WTC11 (cell line): ENCODE measurements around the gene CNTN5. TPM values are rescaled to one million over a fixed set of nuclear protein-coding genes. Genes with fewer than 3 reads are reported as not detected.

Experiments
- ATAC-seq: fragments of 200-7000 bp; cut with Tn5 transposase; 2 replicates; pipeline ENCODE4 v1.10.0; 2021; ENCODE audit warnings: mild to moderate bottlenecking, moderate library complexity
- CTCF ChIA-PET: fragments of 300-600 bp; sonication (Branson Sonifier 250); formaldehyde crosslinking; loops from one replicate; lab custom pipeline; 2021; ENCODE audit warnings: antibody characterized with exemption; lab: Charles Lee
- POLR2A ChIA-PET: fragments of 350-600 bp; sonication (Branson Sonifier 250); formaldehyde crosslinking; loops from one replicate; lab custom pipeline; 2021; ENCODE audit warnings: antibody characterized with exemption; lab: Charles Lee
- DNase-seq: peaks from one replicate; pipeline ENCODE4 v3.0.0; 2021; ENCODE audit warnings: low spot score
- H3K27ac Mint-ChIP-seq: 2 replicates; pipeline ENCODE4 v1.8.0; 2021; ENCODE audit warnings: mixed read lengths
- H3K27me3 Mint-ChIP-seq: 2 replicates; pipeline ENCODE4 v1.8.0; 2021; ENCODE audit warnings: low read depth, mild to moderate bottlenecking, moderate library complexity, mixed read lengths
- H3K36me3 Mint-ChIP-seq: 2 replicates; pipeline ENCODE4 v1.8.0; 2021; ENCODE audit warnings: mixed read lengths
- H3K4me1 Mint-ChIP-seq: 2 replicates; pipeline ENCODE4 v1.8.0; 2022; ENCODE audit warnings: mixed read lengths
- H3K4me3 Mint-ChIP-seq: 2 replicates; pipeline ENCODE4 v1.8.0; 2021; ENCODE audit warnings: mild to moderate bottlenecking, moderate library complexity, mixed read lengths
- H3K9me3 Mint-ChIP-seq: 2 replicates; pipeline ENCODE4 v1.8.0; 2021; ENCODE audit warnings: mixed read lengths
- ATF1 ChIP-seq: sonication (generic); formaldehyde crosslinking; IDR thresholded peaks from 2 replicates; pipeline ENCODE4 v1.8.1; 2023; ENCODE audit warnings: mild to moderate bottlenecking, moderate library complexity, missing genetic modification reagents
- CBFB ChIP-seq: sonication (generic); formaldehyde crosslinking; IDR thresholded peaks from 2 replicates; pipeline ENCODE4 v1.8.1; 2022; ENCODE audit warnings: mild to moderate bottlenecking, low read depth, missing genetic modification reagents
- FOXP1 ChIP-seq: sonication (generic); formaldehyde crosslinking; IDR thresholded peaks from 2 replicates; pipeline ENCODE4 v1.8.0; 2022; ENCODE audit warnings: missing genetic modification reagents, mild to moderate bottlenecking, moderate library complexity, borderline replicate concordance
- GRHL2 ChIP-seq: fragments of 250-450 bp; sonication (Bioruptor Pico); IDR thresholded peaks from 2 replicates; pipeline ENCODE4 v1.8.0; 2022; ENCODE audit warnings: mild to moderate bottlenecking, moderate library complexity; ENCODE audit not compliant: insufficient replicate concordance, severe bottlenecking
- IRF2 ChIP-seq: sonication (generic); formaldehyde crosslinking; IDR thresholded peaks from 2 replicates; pipeline ENCODE4 v1.8.0; 2022; ENCODE audit warnings: low read depth, missing genetic modification reagents, borderline replicate concordance
- MXD4 ChIP-seq: fragments of 250-450 bp; sonication (Bioruptor Pico); IDR thresholded peaks from 2 replicates; pipeline ENCODE4 v1.8.0; 2021; ENCODE audit warnings: mild to moderate bottlenecking, moderate library complexity, borderline replicate concordance
- MYBL2 ChIP-seq: sonication (generic); formaldehyde crosslinking; IDR thresholded peaks from 2 replicates; pipeline ENCODE4 v1.8.1; 2023; ENCODE audit warnings: mild to moderate bottlenecking, moderate library complexity, missing genetic modification reagents
- NFATC4 ChIP-seq: fragments of 250-450 bp; sonication (Bioruptor Pico); IDR thresholded peaks from 2 replicates; pipeline ENCODE4 v1.9.0; 2021; ENCODE audit warnings: mild to moderate bottlenecking
- NR1H2 ChIP-seq: sonication (generic); formaldehyde crosslinking; IDR thresholded peaks from 2 replicates; pipeline ENCODE4 v1.9.0; 2021; ENCODE audit warnings: mild to moderate bottlenecking, moderate library complexity, missing genetic modification reagents
- PRRX2 ChIP-seq: fragments of 250-450 bp; sonication (Bioruptor Pico); IDR thresholded peaks from 2 replicates; pipeline ENCODE4 v1.8.0; 2021; ENCODE audit warnings: mild to moderate bottlenecking
- SMAD4 ChIP-seq: sonication (generic); formaldehyde crosslinking; IDR thresholded peaks from 2 replicates; pipeline ENCODE4 v1.8.0; 2022; ENCODE audit warnings: mild to moderate bottlenecking, missing genetic modification reagents
- SOX15 ChIP-seq: fragments of 250-450 bp; sonication (Bioruptor Pico); IDR thresholded peaks from 2 replicates; pipeline ENCODE4 v1.9.0; 2021; ENCODE audit warnings: mild to moderate bottlenecking
- SP1 ChIP-seq: sonication (generic); formaldehyde crosslinking; conservative IDR thresholded peaks from 2 replicates; pipeline ENCODE4 v1.8.1; 2022; ENCODE audit warnings: missing genetic modification reagents
- TEAD1 ChIP-seq: sonication (generic); formaldehyde crosslinking; IDR thresholded peaks from 2 replicates; pipeline ENCODE4 v1.8.0; 2022; ENCODE audit warnings: mild to moderate bottlenecking, missing genetic modification reagents
- TP53 ChIP-seq: sonication (generic); formaldehyde crosslinking; IDR thresholded peaks from 2 replicates; pipeline ENCODE4 v1.8.1; 2023; ENCODE audit warnings: mild to moderate bottlenecking, missing genetic modification reagents
- ZNF121 ChIP-seq: sonication (generic); formaldehyde crosslinking; IDR thresholded peaks from 2 replicates; pipeline ENCODE4 v1.8.0; 2023; ENCODE audit warnings: missing genetic modification reagents
- ZNF138 ChIP-seq: sonication (generic); formaldehyde crosslinking; conservative IDR thresholded peaks from 2 replicates; pipeline ENCODE4 v1.8.1; 2022; ENCODE audit warnings: mild to moderate bottlenecking, moderate library complexity, missing genetic modification reagents
- ZNF263 ChIP-seq: sonication (generic); formaldehyde crosslinking; IDR thresholded peaks from 2 replicates; pipeline ENCODE4 v1.8.1; 2022; ENCODE audit warnings: low read depth, mild to moderate bottlenecking, moderate library complexity, missing genetic modification reagents
- ZNF416 ChIP-seq: fragments of 250-450 bp; sonication (Bioruptor Pico); IDR thresholded peaks from 2 replicates; pipeline ENCODE4 v1.9.0; 2021; ENCODE audit warnings: mild to moderate bottlenecking, inconsistent platforms
- ZNF671 ChIP-seq: fragments of 250-450 bp; sonication (Bioruptor Pico); IDR thresholded peaks from 2 replicates; pipeline ENCODE4 v1.8.0; 2021; ENCODE audit warnings: mild to moderate bottlenecking
- total RNA-seq: library from RNA; stranded (reverse); gene quantifications from 3 replicates; pipeline ENCODE4 v1.2.3, GENCODE V29; 2021
- TF ChIP-seq, protein P1 (sequence below): sonication (generic); formaldehyde crosslinking; IDR thresholded peaks from 2 replicates; pipeline ENCODE4 v1.8.0; 2023; ENCODE audit warnings: mild to moderate bottlenecking, missing genetic modification reagents
- TF ChIP-seq, protein P2 (sequence below): sonication (generic); formaldehyde crosslinking; IDR thresholded peaks from 2 replicates; pipeline ENCODE4 v1.8.1; 2022; ENCODE audit warnings: low read depth, mild to moderate bottlenecking, moderate library complexity, missing genetic modification reagents, borderline replicate concordance
- TF ChIP-seq, protein P3 (sequence below): fragments of 250-450 bp; sonication (Bioruptor Pico); IDR thresholded peaks from 2 replicates; pipeline ENCODE4 v1.8.0; 2021; ENCODE audit warnings: mild to moderate bottlenecking
- TF ChIP-seq, protein P4 (sequence below): sonication (generic); formaldehyde crosslinking; IDR thresholded peaks from 2 replicates; pipeline ENCODE4 v1.8.1; 2023; ENCODE audit warnings: mild to moderate bottlenecking, missing genetic modification reagents, moderate library complexity

Gene CNTN5
- total RNA-seq, 1 experiment from 2014 or later, result 0.07 TPM

DNA sequence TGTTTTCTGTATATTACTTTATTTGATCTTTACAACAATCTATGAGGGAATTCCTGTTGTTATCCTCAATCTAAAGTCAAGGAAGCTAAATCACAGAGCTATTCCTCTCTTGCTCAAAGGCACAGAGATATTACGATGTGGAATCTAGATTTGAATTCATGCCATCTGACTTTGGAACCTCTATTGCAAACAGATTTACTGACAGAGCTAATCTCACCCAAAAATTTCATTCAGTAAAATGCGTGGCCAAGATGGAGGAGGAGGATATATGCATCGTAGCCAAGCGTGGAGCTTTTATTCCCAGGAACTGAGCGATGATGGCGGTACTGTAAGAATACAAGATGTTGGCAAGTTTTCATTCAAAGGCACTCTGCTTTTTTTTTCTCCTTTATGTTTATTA lies 791.8 kb downstream of the CNTN5 start:
- peaks cover 7% of the 10 kb centered on the region; the same call in 1 of the 2 replicates for H3K4me1 Mint-ChIP-seq
- DNase-seq (no peak), ATAC-seq (no peak)
- no peak overlapping the region for H3K27ac Mint-ChIP-seq
- ChIA-PET CTCF (no interaction called here), POLR2A (no interaction called here)
- no peak overlapping the region for H3K4me3 Mint-ChIP-seq
- no peaks in the 10 kb centered on the region for H3K36me3 Mint-ChIP-seq
- TF ChIP-seq TEAD1 (CRISPR knock-in tag), result no peak
- TF ChIP-seq, protein P1, sequence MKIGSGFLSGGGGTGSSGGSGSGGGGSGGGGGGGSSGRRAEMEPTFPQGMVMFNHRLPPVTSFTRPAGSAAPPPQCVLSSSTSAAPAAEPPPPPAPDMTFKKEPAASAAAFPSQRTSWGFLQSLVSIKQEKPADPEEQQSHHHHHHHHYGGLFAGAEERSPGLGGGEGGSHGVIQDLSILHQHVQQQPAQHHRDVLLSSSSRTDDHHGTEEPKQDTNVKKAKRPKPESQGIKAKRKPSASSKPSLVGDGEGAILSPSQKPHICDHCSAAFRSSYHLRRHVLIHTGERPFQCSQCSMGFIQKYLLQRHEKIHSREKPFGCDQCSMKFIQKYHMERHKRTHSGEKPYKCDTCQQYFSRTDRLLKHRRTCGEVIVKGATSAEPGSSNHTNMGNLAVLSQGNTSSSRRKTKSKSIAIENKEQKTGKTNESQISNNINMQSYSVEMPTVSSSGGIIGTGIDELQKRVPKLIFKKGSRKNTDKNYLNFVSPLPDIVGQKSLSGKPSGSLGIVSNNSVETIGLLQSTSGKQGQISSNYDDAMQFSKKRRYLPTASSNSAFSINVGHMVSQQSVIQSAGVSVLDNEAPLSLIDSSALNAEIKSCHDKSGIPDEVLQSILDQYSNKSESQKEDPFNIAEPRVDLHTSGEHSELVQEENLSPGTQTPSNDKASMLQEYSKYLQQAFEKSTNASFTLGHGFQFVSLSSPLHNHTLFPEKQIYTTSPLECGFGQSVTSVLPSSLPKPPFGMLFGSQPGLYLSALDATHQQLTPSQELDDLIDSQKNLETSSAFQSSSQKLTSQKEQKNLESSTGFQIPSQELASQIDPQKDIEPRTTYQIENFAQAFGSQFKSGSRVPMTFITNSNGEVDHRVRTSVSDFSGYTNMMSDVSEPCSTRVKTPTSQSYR (CRISPR knock-in tag), result no peak
- TF ChIP-seq MYBL2 (CRISPR knock-in tag), result no peak
- TF ChIP-seq CBFB (CRISPR knock-in tag), result no peak
- TF ChIP-seq IRF2 (CRISPR knock-in tag), result no peak
- TF ChIP-seq, protein P2, sequence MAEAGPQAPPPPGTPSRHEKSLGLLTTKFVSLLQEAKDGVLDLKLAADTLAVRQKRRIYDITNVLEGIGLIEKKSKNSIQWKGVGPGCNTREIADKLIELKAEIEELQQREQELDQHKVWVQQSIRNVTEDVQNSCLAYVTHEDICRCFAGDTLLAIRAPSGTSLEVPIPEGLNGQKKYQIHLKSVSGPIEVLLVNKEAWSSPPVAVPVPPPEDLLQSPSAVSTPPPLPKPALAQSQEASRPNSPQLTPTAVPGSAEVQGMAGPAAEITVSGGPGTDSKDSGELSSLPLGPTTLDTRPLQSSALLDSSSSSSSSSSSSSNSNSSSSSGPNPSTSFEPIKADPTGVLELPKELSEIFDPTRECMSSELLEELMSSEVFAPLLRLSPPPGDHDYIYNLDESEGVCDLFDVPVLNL (CRISPR knock-in tag), result no peak
- no peak for TF ChIP-seq ATF1 (CRISPR knock-in tag)
- no peak for TF ChIP-seq SOX15 (CRISPR knock-in tag)
- TF ChIP-seq ZNF121, result no peak
- TF ChIP-seq SP1, result no peak
- no peak for TF ChIP-seq ZNF263
- TF ChIP-seq ZNF416 (CRISPR knock-in tag), result no peak
- no peak for TF ChIP-seq MXD4 (CRISPR knock-in tag)
- no peaks in the 10 kb centered on the region for H3K9me3 Mint-ChIP-seq
- H3K27me3 Mint-ChIP-seq, result no peaks in the 10 kb centered on the region

DNA sequence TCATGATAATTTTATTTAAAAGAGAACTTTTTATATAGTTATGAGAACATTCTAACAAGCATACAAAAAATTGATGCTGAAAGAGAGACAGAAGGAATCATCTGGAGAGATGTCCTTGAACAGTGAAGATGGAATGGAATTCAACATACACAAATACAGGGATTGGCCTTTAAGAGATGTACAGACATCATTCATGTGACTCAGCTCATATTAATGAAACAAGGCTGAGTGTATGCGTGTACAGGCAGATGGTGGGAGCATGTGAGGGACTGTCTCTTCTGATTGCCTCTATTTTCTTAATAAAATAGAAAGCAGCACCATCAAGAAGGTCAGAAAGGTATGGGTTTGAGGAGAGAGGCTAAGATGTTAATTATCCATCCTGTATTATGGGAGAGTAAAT lies 793.3 kb downstream of the CNTN5 start:
- ATAC-seq, result no peak
- no peak for DNase-seq
- H3K9me3 Mint-ChIP-seq, result no peaks in the 10 kb centered on the region
- H3K4me1 Mint-ChIP-seq, result peaks cover 7% of the 10 kb centered on the region; the same call in 1 of the 2 replicates
- no peak overlapping the region for H3K27ac Mint-ChIP-seq
- ChIA-PET CTCF (interaction anchor here (0.6 to 1.1 kb wide), 3 partner anchors 9 to 738 kb away, joined by 3 to 5 read pairs (median 3); no protein-coding TSS in a partner anchor), POLR2A (no interaction called here)
- no peak for TF ChIP-seq FOXP1
- TF ChIP-seq ZNF121, result no peak
- TF ChIP-seq GRHL2 (CRISPR knock-in tag), result no peak
- no peak for TF ChIP-seq MYBL2 (CRISPR knock-in tag)
- TF ChIP-seq PRRX2 (CRISPR knock-in tag), result no peak
- TF ChIP-seq NR1H2 (CRISPR knock-in tag), result no peak
- TF ChIP-seq, protein P3, sequence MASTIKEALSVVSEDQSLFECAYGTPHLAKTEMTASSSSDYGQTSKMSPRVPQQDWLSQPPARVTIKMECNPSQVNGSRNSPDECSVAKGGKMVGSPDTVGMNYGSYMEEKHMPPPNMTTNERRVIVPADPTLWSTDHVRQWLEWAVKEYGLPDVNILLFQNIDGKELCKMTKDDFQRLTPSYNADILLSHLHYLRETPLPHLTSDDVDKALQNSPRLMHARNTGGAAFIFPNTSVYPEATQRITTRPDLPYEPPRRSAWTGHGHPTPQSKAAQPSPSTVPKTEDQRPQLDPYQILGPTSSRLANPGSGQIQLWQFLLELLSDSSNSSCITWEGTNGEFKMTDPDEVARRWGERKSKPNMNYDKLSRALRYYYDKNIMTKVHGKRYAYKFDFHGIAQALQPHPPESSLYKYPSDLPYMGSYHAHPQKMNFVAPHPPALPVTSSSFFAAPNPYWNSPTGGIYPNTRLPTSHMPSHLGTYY (CRISPR knock-in tag), result no peak
- TF ChIP-seq NFATC4 (CRISPR knock-in tag), result no peak
- no peak for TF ChIP-seq ZNF138 (CRISPR knock-in tag)
- TF ChIP-seq, protein P4, sequence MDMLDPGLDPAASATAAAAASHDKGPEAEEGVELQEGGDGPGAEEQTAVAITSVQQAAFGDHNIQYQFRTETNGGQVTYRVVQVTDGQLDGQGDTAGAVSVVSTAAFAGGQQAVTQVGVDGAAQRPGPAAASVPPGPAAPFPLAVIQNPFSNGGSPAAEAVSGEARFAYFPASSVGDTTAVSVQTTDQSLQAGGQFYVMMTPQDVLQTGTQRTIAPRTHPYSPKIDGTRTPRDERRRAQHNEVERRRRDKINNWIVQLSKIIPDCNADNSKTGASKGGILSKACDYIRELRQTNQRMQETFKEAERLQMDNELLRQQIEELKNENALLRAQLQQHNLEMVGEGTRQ (CRISPR knock-in tag), result no peak
- TF ChIP-seq SMAD4 (CRISPR knock-in tag), result no peak
- no peak for TF ChIP-seq ZNF671 (CRISPR knock-in tag)
- TF ChIP-seq TP53 (CRISPR knock-in tag), result no peak
- no peaks in the 10 kb centered on the region for H3K36me3 Mint-ChIP-seq
- no peak overlapping the region for H3K4me3 Mint-ChIP-seq
- no peaks in the 10 kb centered on the region for H3K27me3 Mint-ChIP-seq
